Transverse colon (tissue), 4 donors: Measurements from ENCODE around the gene GLS. TPM values are rescaled to one million over a fixed set of nuclear protein-coding genes. Genes with fewer than 3 reads are reported as not detected.
"Not testable (repeated sequence)": the region's sequence is repeated elsewhere in the genome, so short reads cannot be mapped to it uniquely, and the experiment has no call there.

Source experiments
- DNase-seq: peaks from one replicate; pipeline ENCODE4 v3.0.0-alpha.2; 2019
- H3K27ac ChIP-seq, 4 donors: fragments of 200-600 bp; sonication (generic); 2 replicates each; pipeline ENCODE4 v1.5.1; 2016 to 2018; ENCODE audit warnings: inconsistent platforms in 4 of 4
- H3K27me3 ChIP-seq: fragments of 200-600 bp; sonication (generic); 2 replicates; pipeline ENCODE4 v1.5.1; 2017; ENCODE audit warnings: inconsistent platforms
- H3K36me3 ChIP-seq, 4 donors: fragments of 200-600 bp; sonication (generic); 2 replicates each; pipeline ENCODE4 v1.5.1; 2017 to 2019; ENCODE audit warnings: inconsistent platforms in 4 of 4
- H3K4me1 ChIP-seq, 4 donors: fragments of 200-600 bp; sonication (generic); 2 replicates each; pipeline ENCODE4 v1.5.1; 2017 to 2020; ENCODE audit warnings: inconsistent platforms in 4 of 4
- H3K4me3 ChIP-seq, 4 donors: fragments of 200-600 bp; sonication (generic); 1 replicate in 1 of 4; 2 replicates in 3 of 4; pipeline versions ENCODE4 v1.5.1 to v1.6.1; 2017 to 2019; ENCODE audit warnings: inconsistent platforms in 4 of 4
- H3K9me3 ChIP-seq, 2 donors: fragments of 200-600 bp; sonication (generic); 2 replicates each; pipeline ENCODE4 v1.5.1; 2017 to 2019; ENCODE audit warnings: inconsistent platforms in 2 of 2
- EP300 ChIP-seq: sonication (generic); formaldehyde crosslinking; IDR thresholded peaks from one replicate; pipeline ENCODE4 v1.6.1; 2017; ENCODE audit warnings: antibody characterized with exemption, low read depth
- POLR2A ChIP-seq: fragments of 450-650 bp; IDR thresholded peaks from one replicate; pipeline ENCODE4 v1.6.1; 2016; ENCODE audit warnings: antibody characterized with exemption, mild to moderate bottlenecking, moderate library complexity
- POLR2AphosphoS5 ChIP-seq, 3 donors: sonication (generic); formaldehyde crosslinking; IDR thresholded peaks; one replicate each; pipeline ENCODE4 v1.6.1; 2016; ENCODE audit warnings: antibody characterized with exemption in 3 of 3
- WGBS, 2 donors: methylation state at CpG; one replicate each; pipeline ENCODE4 v1.1.5; 2018; ENCODE audit warnings: low coverage in 1 of 2; 5-methylcytosine and 5-hydroxymethylcytosine counted together
- in situ Hi-C, 4 donors: fragments of 200-750 bp; cut with MboI; loops; one replicate each; pipeline versions ENCODE4 v1.15.0 to v1.15.1; 2017; ENCODE audit warnings: low sequenced_read_pairs in 3 of 4, low pct_ligation_motif_present in 1 of 4, low pct_unique_long_range_greater_than_20kb in 1 of 4
- intact Hi-C: fragments of 100-400 bp; cut with DNase I; formaldehyde crosslinking; loops from one replicate; pipeline ENCODE4 v1.15.1; 2023; ENCODE audit warnings: low total_unique reads
- total RNA-seq, 4 donors: library from RNA; depleted of rRNA; stranded (reverse); fragments of >200 nt; gene quantifications; one replicate each; pipeline ENCODE4 v1.1.0, GENCODE V29; 2016
- TF ChIP-seq, protein P1 (sequence below), 5 experiments: fragments of 200-600 bp in 3 of 5; fragments of 450-650 bp in 2 of 5; sonication (generic) in 3 of 5; IDR thresholded peaks; 1 replicate in 2 of 5; 2 replicates in 3 of 5; pipeline ENCODE4 v1.5.1; 2016 to 2017; ENCODE audit warnings: antibody characterized with exemption in 5 of 5, inconsistent platforms in 3 of 5, mild to moderate bottlenecking in 2 of 5, moderate library complexity in 1 of 5

GLS gene
- total RNA-seq, 4 donors from 2014 or later = 58.0 to 141 (median 68.7) TPM

DNA sequence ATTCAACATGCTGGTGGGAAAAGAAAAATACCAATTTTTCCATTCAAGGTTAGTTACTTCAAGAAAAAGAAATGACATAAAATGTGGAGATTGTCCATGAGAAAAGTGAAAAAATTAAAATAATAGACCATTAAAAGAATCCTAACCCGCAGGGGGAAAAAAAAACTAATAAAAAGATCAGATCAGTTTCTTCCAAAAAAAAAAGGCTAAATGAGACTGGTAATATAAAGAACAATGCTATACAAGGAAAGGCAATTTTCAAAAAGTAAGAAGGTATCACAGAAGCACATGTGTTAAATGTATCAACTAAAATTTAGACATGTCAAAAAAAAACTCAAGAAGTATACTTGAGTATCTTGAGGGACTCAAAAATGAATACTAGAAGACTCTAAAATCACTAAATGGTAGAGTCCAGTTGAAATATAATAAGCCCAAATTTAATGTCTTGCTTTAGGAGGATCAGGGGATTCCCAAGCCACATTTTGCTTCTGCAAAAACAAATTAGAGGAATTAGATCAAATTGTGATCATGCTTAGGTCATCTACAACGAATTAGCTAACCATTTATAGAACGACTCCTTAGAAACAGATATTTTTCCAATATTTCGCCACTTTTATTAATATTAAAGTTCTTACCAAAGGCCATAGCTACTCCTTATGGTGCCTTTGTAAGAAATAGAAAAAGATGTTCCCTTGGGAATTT, 35.8 kb upstream of the GLS start:
- 84 to 86% methylated on average over 4 of the region's 4 CpGs for WGBS, 2 donors
- no peaks in the 10 kb centered on the region for H3K4me1 ChIP-seq
- in situ Hi-C loops = no loop called here

DNA sequence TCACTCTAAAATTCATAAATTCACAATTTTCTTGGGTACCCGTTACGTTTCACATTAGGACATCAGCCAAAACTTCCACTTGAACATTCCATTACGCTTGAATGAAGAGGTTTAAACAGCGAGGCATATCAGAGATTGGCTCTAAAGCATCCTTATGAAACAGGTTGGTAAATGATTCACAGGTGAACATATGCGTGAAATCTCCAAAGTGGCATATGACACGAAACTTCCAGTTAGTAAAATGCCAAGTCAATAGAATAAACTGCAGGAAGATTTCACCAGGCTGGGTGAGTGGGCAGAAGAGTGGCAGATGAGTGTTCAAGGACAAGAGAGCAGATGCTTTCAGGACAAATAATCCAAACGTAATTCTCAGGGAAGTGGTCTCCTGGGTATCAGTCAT, 33.9 kb upstream of the GLS start:
- WGBS, 2 donors = 66 to 69% methylated on average over 5 to 7 of the region's 7 CpGs
- intact Hi-C loops (no loop called here), in situ Hi-C loops (no loop called here)

More for the DNA sequence above, 35.8 kb upstream of the GLS start:
- intact Hi-C loops = no loop called here
- Histone ChIP-seq H3K27me3 (no peaks in the 10 kb centered on the region), H3K4me3 (no peak overlapping the region), H3K36me3 (no peaks in the 10 kb centered on the region), H3K9me3 (no peaks in the 10 kb centered on the region), H3K27ac (no peak overlapping the region)
- no peak for DNase-seq
- TF ChIP-seq EP300 (no peak), POLR2AphosphoS5 (IDR thresholded peaks at IDR 0.05) (no peak), POLR2A (no peak)
- TF ChIP-seq, protein P1, sequence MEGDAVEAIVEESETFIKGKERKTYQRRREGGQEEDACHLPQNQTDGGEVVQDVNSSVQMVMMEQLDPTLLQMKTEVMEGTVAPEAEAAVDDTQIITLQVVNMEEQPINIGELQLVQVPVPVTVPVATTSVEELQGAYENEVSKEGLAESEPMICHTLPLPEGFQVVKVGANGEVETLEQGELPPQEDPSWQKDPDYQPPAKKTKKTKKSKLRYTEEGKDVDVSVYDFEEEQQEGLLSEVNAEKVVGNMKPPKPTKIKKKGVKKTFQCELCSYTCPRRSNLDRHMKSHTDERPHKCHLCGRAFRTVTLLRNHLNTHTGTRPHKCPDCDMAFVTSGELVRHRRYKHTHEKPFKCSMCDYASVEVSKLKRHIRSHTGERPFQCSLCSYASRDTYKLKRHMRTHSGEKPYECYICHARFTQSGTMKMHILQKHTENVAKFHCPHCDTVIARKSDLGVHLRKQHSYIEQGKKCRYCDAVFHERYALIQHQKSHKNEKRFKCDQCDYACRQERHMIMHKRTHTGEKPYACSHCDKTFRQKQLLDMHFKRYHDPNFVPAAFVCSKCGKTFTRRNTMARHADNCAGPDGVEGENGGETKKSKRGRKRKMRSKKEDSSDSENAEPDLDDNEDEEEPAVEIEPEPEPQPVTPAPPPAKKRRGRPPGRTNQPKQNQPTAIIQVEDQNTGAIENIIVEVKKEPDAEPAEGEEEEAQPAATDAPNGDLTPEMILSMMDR (IDR thresholded peaks at IDR 0.05) = no peak

DNA sequence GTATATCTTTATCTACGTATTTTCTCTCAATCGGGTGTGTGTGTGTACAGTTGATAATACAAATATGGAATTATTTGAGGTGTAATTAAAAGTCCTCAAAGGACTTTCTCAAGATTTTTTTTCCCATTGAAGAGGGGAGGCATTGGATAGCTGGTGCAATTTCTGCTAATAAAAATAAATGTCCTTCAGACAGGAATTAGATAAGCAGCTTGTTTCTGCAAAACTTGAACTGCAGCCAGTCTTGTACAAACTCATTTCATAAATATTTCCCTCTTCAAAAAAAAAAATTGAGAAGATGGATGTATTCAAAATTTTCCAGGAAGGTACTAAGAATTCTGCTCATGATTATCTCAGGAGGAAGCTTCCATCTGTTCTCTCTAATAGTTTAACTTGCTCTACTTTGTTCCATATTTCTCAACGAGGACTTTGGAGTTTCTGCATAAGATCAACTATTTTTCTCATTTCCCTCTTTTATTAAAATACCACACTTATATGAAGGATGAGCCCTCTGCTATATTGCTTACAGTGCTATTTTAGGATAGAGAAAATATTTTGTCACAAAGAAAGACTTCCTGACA, 33.0 kb upstream of the GLS start:
- Histone ChIP-seq H3K27ac (no peak overlapping the region), H3K27me3 (no peaks in the 10 kb centered on the region), H3K4me3 (no peak overlapping the region), H3K9me3 (no peaks in the 10 kb centered on the region), H3K36me3 (no peaks in the 10 kb centered on the region), H3K4me1 (no peaks in the 10 kb centered on the region)
- no peak for TF ChIP-seq POLR2A
- TF ChIP-seq POLR2AphosphoS5 (IDR thresholded peaks at IDR 0.05) = no peak
- TF ChIP-seq EP300 = no peak
- TF ChIP-seq, protein P1 (IDR thresholded peaks at IDR 0.05) = no peak
- WGBS, 2 donors = 50 to 54% methylated on average over 3 of the region's 3 CpGs
- DNase-seq = no peak
- in situ Hi-C loops = no loop called here
- intact Hi-C loops = no loop called here

More for the DNA sequence above, 33.9 kb upstream of the GLS start:
- no peak for TF ChIP-seq POLR2AphosphoS5 (IDR thresholded peaks at IDR 0.05)
- TF ChIP-seq EP300 = no peak
- no peak for TF ChIP-seq POLR2A
- TF ChIP-seq, protein P1 (IDR thresholded peaks at IDR 0.05) = no peak
- H3K4me1 ChIP-seq = no peaks in the 10 kb centered on the region
- H3K9me3 ChIP-seq = no peaks in the 10 kb centered on the region
- H3K27me3 ChIP-seq = no peaks in the 10 kb centered on the region
- no peaks in the 10 kb centered on the region for H3K36me3 ChIP-seq
- H3K4me3 ChIP-seq = no peak overlapping the region
- H3K27ac ChIP-seq = no peak overlapping the region
- no peak for DNase-seq

DNA sequence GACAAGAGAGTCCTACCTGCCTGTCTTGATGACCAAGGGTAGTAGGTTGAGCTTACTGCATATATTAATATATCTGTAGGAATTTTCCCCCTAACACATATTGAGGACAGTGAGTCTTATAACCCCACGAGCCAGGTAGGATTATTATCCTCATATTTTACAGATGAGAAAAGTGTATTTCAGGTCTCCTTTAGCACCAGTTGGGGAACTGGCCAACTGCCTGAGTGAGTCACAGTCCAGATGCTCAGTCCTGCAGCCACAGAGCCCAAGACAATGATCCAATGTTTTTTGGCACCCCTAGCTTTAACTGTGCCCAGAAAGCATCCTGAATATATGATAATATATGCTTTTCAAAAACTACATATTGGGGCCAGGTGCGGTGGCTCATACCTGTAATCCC, 30.8 kb upstream of the GLS start:
- Histone ChIP-seq H3K27me3 (no peaks in the 10 kb centered on the region), H3K9me3 (no peaks in the 10 kb centered on the region), H3K27ac (no peak overlapping the region), H3K36me3 (no peaks in the 10 kb centered on the region), H3K4me3 (no peak overlapping the region), H3K4me1 (peaks cover 0 to 12% (median 7%) of the 10 kb centered on the region in 4 donors)
- DNase-seq = no peak
- TF ChIP-seq EP300 (no peak), POLR2AphosphoS5 (IDR thresholded peaks at IDR 0.05) (no peak), POLR2A (no peak)
- TF ChIP-seq, protein P1 (IDR thresholded peaks at IDR 0.05) = no peak
- in situ Hi-C loops (no loop called here), intact Hi-C loops (no loop called here)
- 43 to 79% methylated on average over 1 to 2 of the region's 2 CpGs for WGBS, 2 donors

DNA sequence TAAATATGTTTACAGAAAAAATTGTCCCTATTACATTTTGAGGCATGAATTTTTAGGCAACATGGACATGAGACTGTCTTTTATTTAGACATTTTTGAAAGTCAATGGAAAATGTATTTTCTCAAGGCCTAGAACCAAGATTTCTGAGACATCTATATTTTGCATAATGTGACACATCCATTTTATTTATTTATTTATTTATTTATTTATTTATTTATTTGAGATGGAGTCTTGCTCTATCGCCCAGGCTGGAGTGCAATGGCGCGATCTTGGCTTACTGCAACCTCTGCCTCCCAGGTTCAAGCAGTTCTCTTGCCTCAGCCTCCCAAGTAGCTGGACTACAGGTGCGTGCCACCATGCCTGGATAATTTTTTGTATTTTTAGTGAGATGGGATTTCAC, 27.6 kb upstream of the GLS start:
- DNase-seq, in situ Hi-C loops, H3K4me3 ChIP-seq, H3K36me3 ChIP-seq, H3K9me3 ChIP-seq, intact Hi-C loops, H3K27me3 ChIP-seq: not testable (repeated sequence)
- WGBS, 2 donors = 87 to 92% methylated on average over 3 to 4 of the region's 4 CpGs
- Histone ChIP-seq H3K27ac (peak overlapping the region in 3 of 4 donors; percentile 36 to 45 (median 41)), H3K4me1 (peaks cover 0 to 20% (median 16%) of the 10 kb centered on the region in 4 donors)
